Keratinocyte (primary cell): Measurements from ENCODE around the gene ODAD2. TPM values are rescaled to one million over a fixed set of nuclear protein-coding genes. Genes with fewer than 3 reads are reported as not detected.

Experiments used
- DNase-seq: peaks from one replicate; pipeline ENCODE4 v3.0.0-alpha.2; 2011; ENCODE audit warnings: low read depth, missing footprints, low spot score
- FAIRE-seq: peaks from 2 replicates; lab custom pipeline; 2011; peaks lifted over from hg19 to GRCh38; lab: Jason Lieb, UNC
- H2AFZ ChIP-seq: 2 replicates; pipeline ENCODE4 v1.6.0; 2012; ENCODE audit warnings: low read length, control low read depth, inconsistent platforms; ENCODE audit not compliant: control insufficient read depth
- H3K27ac ChIP-seq: 2 replicates; pipeline ENCODE4 v1.5.1; 2011; ENCODE audit warnings: low read length; ENCODE audit not compliant: control insufficient read depth, insufficient read depth
- H3K27me3 ChIP-seq: 3 replicates; pipeline ENCODE4 v1.6.0; 2011; ENCODE audit warnings: low read length; ENCODE audit not compliant: control insufficient read depth, insufficient read depth; ENCODE audit errors: extremely low read depth
- H3K36me3 ChIP-seq, 2 experiments: 2 replicates in 1 of 2; 3 replicates in 1 of 2; pipeline ENCODE4 v1.5.1; 2011; ENCODE audit warnings: low read length in 2 of 2, mild to moderate bottlenecking in 1 of 2; ENCODE audit not compliant: control insufficient read depth in 2 of 2, insufficient read depth in 2 of 2; ENCODE audit errors: extremely low read depth in 1 of 2
- H3K4me1 ChIP-seq: 3 replicates; pipeline ENCODE4 v1.5.1; 2011; ENCODE audit warnings: low read length; ENCODE audit not compliant: control insufficient read depth, insufficient read depth; ENCODE audit errors: extremely low read depth
- H3K4me2 ChIP-seq: 3 replicates; pipeline ENCODE4 v1.6.0; 2011; ENCODE audit warnings: low read depth, low read length; ENCODE audit not compliant: control insufficient read depth, insufficient read depth; ENCODE audit errors: extremely low read depth
- H3K4me3 ChIP-seq, 3 experiments: fragments of 200-600 bp in 1 of 3; sonication (generic) in 1 of 3; 2 replicates in 2 of 3; 3 replicates in 1 of 3; pipeline ENCODE4 v1.5.1; 2011 to 2016; ENCODE audit warnings: low read length in 3 of 3, mild to moderate bottlenecking in 3 of 3, control low read depth in 2 of 3, inconsistent platforms in 1 of 3, low read depth in 1 of 3, mixed read lengths in 1 of 3, mixed run types in 1 of 3, moderate library complexity in 1 of 3; ENCODE audit not compliant: control insufficient read depth in 2 of 3, insufficient read depth in 2 of 3; ENCODE audit errors: extremely low read depth in 1 of 3
- H3K79me2 ChIP-seq: 2 replicates; pipeline ENCODE4 v1.6.0; 2012; ENCODE audit warnings: low read length; ENCODE audit not compliant: control insufficient read depth, insufficient read depth
- H3K9ac ChIP-seq: 3 replicates; pipeline ENCODE4 v1.6.0; 2011; ENCODE audit warnings: low read length; ENCODE audit not compliant: control insufficient read depth, insufficient read depth; ENCODE audit errors: extremely low read depth
- H3K9me1 ChIP-seq: 3 replicates; pipeline ENCODE4 v1.6.0; 2011; ENCODE audit warnings: low read length; ENCODE audit not compliant: control insufficient read depth, insufficient read depth; ENCODE audit errors: extremely low read depth
- H3K9me3 ChIP-seq: 2 replicates; pipeline ENCODE4 v1.5.1; 2012; ENCODE audit warnings: low read depth, low read length; ENCODE audit not compliant: control insufficient read depth
- H4K20me1 ChIP-seq: 3 replicates; pipeline ENCODE4 v1.6.0; 2011; ENCODE audit warnings: low read length; ENCODE audit not compliant: control insufficient read depth, insufficient read depth; ENCODE audit errors: extremely low read depth
- EZH2 ChIP-seq: IDR thresholded peaks from one replicate; pipeline ENCODE4 v1.6.1; 2012; ENCODE audit warnings: inconsistent platforms, mild to moderate bottlenecking, low read length, moderate library complexity
- dilution Hi-C: fragments of 300-500 bp; cut with MboI; formaldehyde crosslinking; loops from one replicate; pipeline ENCODE4 v1.7.0; 2020; ENCODE audit warnings: low sequenced_read_pairs; ENCODE audit not compliant: extremely low pct_ligation_motif_present
- polyA plus RNA-seq, 5 experiments: library from polyadenylated mRNA; depleted of rRNA in 3 of 5; stranded (reverse) in 3 of 5; stranded (forward) in 1 of 5; unstranded in 1 of 5; fragments of >200 nt; gene quantifications; 1 replicate in 1 of 5; 2 replicates in 3 of 5; 3 replicates in 1 of 5; pipeline versions ENCODE4 v1.2.1 to v1.2.3, GENCODE V29; 2011 to 2012; ENCODE audit warnings: missing spikeins in 2 of 5, low read depth in 1 of 5, low replicate concordance in 1 of 5
- TF ChIP-seq, protein P1 (sequence below), 3 experiments: IDR thresholded peaks in 1 of 3; conservative IDR thresholded peaks in 1 of 3; optimal IDR thresholded peaks in 1 of 3; 2 replicates in 2 of 3; 3 replicates in 1 of 3; pipeline versions ENCODE3 to v1.5.1; 2011; ENCODE audit warnings: low read length in 3 of 3, mild to moderate bottlenecking in 3 of 3, moderate library complexity in 2 of 3, control low read depth in 1 of 3, inconsistent platforms in 1 of 3; ENCODE audit not compliant: insufficient read depth in 2 of 3; ENCODE audit errors: extremely low read depth in 1 of 3

The ODAD2 gene
- polyA plus RNA-seq, 1 donor (not counting 4 experiments of a cell fraction or from before 2014, with no cell fraction given) = not detected

DNA sequence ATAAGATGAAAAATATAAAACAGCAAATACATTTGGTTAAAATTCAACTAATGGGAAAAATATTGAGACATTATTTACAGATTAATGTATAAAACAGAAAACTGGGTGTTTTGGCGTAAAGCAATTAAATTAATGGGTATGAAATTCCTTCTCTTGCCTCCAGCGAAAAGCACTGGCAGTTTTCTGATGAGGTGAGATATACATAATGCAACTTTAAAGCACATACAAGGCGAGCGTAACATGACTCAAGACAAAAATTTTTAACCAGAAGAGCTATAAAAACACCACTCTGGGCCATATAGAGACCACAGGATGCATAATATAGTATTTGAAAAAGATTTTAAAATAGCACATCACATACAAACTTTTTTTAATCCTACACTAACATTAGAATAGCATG lies 120.6 kb downstream of the ODAD2 start:
- H3K27me3 ChIP-seq = no peaks in the 10 kb centered on the region
- dilution Hi-C loops = no loop called here
- no peaks in the 10 kb centered on the region for H3K9me3 ChIP-seq
- no peaks in the 10 kb centered on the region for H3K9me1 ChIP-seq
- H3K4me1 ChIP-seq = no peaks in the 10 kb centered on the region
- H3K9ac ChIP-seq = no peak overlapping the region
- no peak overlapping the region for H2AFZ ChIP-seq
- no peak for DNase-seq
- TF ChIP-seq, protein P1, sequence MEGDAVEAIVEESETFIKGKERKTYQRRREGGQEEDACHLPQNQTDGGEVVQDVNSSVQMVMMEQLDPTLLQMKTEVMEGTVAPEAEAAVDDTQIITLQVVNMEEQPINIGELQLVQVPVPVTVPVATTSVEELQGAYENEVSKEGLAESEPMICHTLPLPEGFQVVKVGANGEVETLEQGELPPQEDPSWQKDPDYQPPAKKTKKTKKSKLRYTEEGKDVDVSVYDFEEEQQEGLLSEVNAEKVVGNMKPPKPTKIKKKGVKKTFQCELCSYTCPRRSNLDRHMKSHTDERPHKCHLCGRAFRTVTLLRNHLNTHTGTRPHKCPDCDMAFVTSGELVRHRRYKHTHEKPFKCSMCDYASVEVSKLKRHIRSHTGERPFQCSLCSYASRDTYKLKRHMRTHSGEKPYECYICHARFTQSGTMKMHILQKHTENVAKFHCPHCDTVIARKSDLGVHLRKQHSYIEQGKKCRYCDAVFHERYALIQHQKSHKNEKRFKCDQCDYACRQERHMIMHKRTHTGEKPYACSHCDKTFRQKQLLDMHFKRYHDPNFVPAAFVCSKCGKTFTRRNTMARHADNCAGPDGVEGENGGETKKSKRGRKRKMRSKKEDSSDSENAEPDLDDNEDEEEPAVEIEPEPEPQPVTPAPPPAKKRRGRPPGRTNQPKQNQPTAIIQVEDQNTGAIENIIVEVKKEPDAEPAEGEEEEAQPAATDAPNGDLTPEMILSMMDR (optimal IDR thresholded peaks at IDR 0.05 in 1 of 3, IDR thresholded peaks at IDR 0.05 in 1 of 3, conservative IDR thresholded peaks at IDR 0.05 in 1 of 3; ENCODE audit: extremely low read depth in 1 of 3, insufficient read depth in 2 of 3, low read length in 3 of 3) = no peak
- TF ChIP-seq EZH2 = no peak
- H3K4me3 ChIP-seq = no peak overlapping the region
- no peak overlapping the region for H3K27ac ChIP-seq
- no peak for FAIRE-seq
- no peaks in the 10 kb centered on the region for H3K36me3 ChIP-seq
- H3K4me2 ChIP-seq = no peak overlapping the region
- no peaks in the 10 kb centered on the region for H3K79me2 ChIP-seq
- H4K20me1 ChIP-seq = no peaks in the 10 kb centered on the region

DNA sequence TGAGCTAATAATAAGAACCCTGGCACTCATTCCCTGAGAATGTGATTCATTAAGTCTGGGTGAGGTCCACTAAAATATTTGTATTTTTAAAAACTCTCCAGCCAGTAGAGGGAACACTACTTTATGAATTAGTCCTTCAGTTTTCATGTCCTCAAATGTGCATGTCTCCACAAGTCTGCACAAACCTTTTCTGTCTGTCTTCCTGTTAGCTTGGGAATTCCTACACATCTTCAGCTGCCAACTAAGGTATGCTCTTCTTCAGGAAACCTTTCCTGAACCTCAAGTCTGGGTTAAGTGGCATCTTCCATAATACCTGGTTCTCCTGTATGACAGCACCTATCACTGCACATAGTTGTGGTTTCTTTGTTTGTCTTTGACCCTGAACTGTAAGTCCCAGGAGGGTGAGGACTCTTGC lies 133.7 kb downstream of the ODAD2 start:
- Histone ChIP-seq H3K9me3 (no peaks in the 10 kb centered on the region), H3K4me3 (no peak overlapping the region), H3K9ac (no peak overlapping the region), H3K4me1 (peaks cover 10% of the 10 kb centered on the region), H3K27ac (no peak overlapping the region), H3K4me2 (no peak overlapping the region), H4K20me1 (no peaks in the 10 kb centered on the region), H3K9me1 (no peaks in the 10 kb centered on the region), H3K27me3 (no peaks in the 10 kb centered on the region), H2AFZ (no peak overlapping the region), H3K36me3 (no peaks in the 10 kb centered on the region), H3K79me2 (no peaks in the 10 kb centered on the region)
- DNase-seq = peak; percentile 54
- TF ChIP-seq EZH2 = no peak
- TF ChIP-seq, protein P1 (optimal IDR thresholded peaks at IDR 0.05 in 1 of 3, IDR thresholded peaks at IDR 0.05 in 1 of 3, conservative IDR thresholded peaks at IDR 0.05 in 1 of 3; ENCODE audit: extremely low read depth in 1 of 3, insufficient read depth in 2 of 3, low read length in 3 of 3) = peak in 1 of 3 experiments; percentile 22
- dilution Hi-C loops = no loop called here
- FAIRE-seq = peak; percentile 94
